Sigmoid colon (tissue), 7 donors: Measurements from ENCODE around the gene ST6GALNAC1. TPM values are rescaled to one million over a fixed set of nuclear protein-coding genes. Genes with fewer than 3 reads are reported as not detected.
A peak's percentile ranks its signal among the peaks of the same experiment; 100 is the strongest.

ENCODE experiments used
- DNase-seq: peaks from one replicate; pipeline ENCODE4 v3.0.0-alpha.2; 2019
- H3K27ac ChIP-seq, 4 donors: fragments of 200-600 bp; sonication (generic); one replicate each; pipeline ENCODE4 v1.5.1; 2016 to 2019; ENCODE audit warnings: mild to moderate bottlenecking in 1 of 4
- H3K27me3 ChIP-seq, 3 donors: fragments of 200-600 bp; sonication (generic); one replicate each; pipeline ENCODE4 v1.5.1; 2019; ENCODE audit warnings: mild to moderate bottlenecking in 1 of 3
- H3K36me3 ChIP-seq, 4 donors: fragments of 200-600 bp; sonication (generic); one replicate each; pipeline ENCODE4 v1.5.1; 2016 to 2019
- H3K4me1 ChIP-seq, 4 donors: fragments of 200-600 bp; sonication (generic); one replicate each; pipeline ENCODE4 v1.5.1; 2017 to 2019
- H3K4me3 ChIP-seq, 4 donors: fragments of 200-600 bp; sonication (generic); one replicate each; pipeline ENCODE4 v1.5.1; 2017 to 2019; ENCODE audit warnings: mild to moderate bottlenecking in 2 of 4, moderate library complexity in 1 of 4
- H3K9me3 ChIP-seq, 4 donors: fragments of 200-600 bp in 3 of 4; sonication (generic) in 3 of 4; one replicate each; pipeline versions ENCODE4 v1.5.1 to v1.6.1; 2013 to 2019
- CTCF ChIP-seq, 4 experiments: fragments of 450-650 bp in 3 of 4; fragments of 200-600 bp in 1 of 4; IDR thresholded peaks; one replicate each; pipeline ENCODE4 v1.5.1; 2016 to 2019; ENCODE audit warnings: antibody characterized with exemption in 4 of 4, mild to moderate bottlenecking in 3 of 4, moderate library complexity in 2 of 4
- EP300 ChIP-seq, 4 donors: sonication (generic); formaldehyde crosslinking; IDR thresholded peaks; one replicate each; pipeline ENCODE4 v1.6.1; 2017; ENCODE audit warnings: antibody characterized with exemption in 4 of 4
- POLR2A ChIP-seq, 2 donors: fragments of 450-650 bp; IDR thresholded peaks; one replicate each; pipeline ENCODE4 v1.6.1; 2016; ENCODE audit warnings: antibody characterized with exemption in 2 of 2, mild to moderate bottlenecking in 2 of 2, moderate library complexity in 2 of 2
- POLR2AphosphoS5 ChIP-seq, 4 donors: sonication (generic); formaldehyde crosslinking; IDR thresholded peaks; one replicate each; pipeline ENCODE4 v1.6.1; 2017; ENCODE audit warnings: antibody characterized with exemption in 4 of 4
- WGBS, 2 donors: extraction: QIAGEN DNeasy Blood & Tissue Kit; methylation state at CpG; one replicate each; pipeline ENCODE4 v1.1.7; 2013; 5-methylcytosine and 5-hydroxymethylcytosine counted together
- intact Hi-C: fragments of 100-400 bp; cut with DNase I; formaldehyde crosslinking; loops from one replicate; pipeline ENCODE4 v1.15.1; 2023
- polyA plus RNA-seq, 3 donors: library from polyadenylated mRNA; stranded (reverse); fragments of 200-250 nt; gene quantifications; one replicate each; pipeline ENCODE4 v1.2.3, GENCODE V29; 2013
- total RNA-seq, 4 donors: library from RNA; depleted of rRNA; stranded (reverse); fragments of >200 nt; gene quantifications; one replicate each; pipeline ENCODE4 v1.1.0, GENCODE V29; 2016
- donor health status: healthy with polysubstance abuse.
- donor health status: Bipolar disorder and iron deficiency.
- donor health status: healthy.

The ST6GALNAC1 gene
- total and polyA plus RNA-seq, 7 donors, result 0.81 to 146 (median 4.6) TPM

GRCh38 chr17:76646712-76647111, 3.2 kb upstream of the ST6GALNAC1 start:
- intact Hi-C loops, result no loop called here
- TF ChIP-seq POLR2A (IDR thresholded peaks at IDR 0.05) (no peak), POLR2AphosphoS5 (IDR thresholded peaks at IDR 0.05) (no peak), EP300 (IDR thresholded peaks at IDR 0.05) (no peak)
- DNase-seq, result no peak
- H3K36me3 ChIP-seq, result no peaks in the 10 kb centered on the region
- 87 to 93% methylated on average over 1 of the region's 1 CpG for WGBS, 2 donors
- H3K9me3 ChIP-seq, result no peaks in the 10 kb centered on the region
- no peak overlapping the region for H3K27ac ChIP-seq
- no peak overlapping the region for H3K4me3 ChIP-seq
- H3K4me1 ChIP-seq, result no peaks in the 10 kb centered on the region
- no peaks in the 10 kb centered on the region for H3K27me3 ChIP-seq

GRCh38 chr17:76645481-76645880, 1.9 kb upstream of the ST6GALNAC1 start:
- H3K36me3 ChIP-seq, result no peaks in the 10 kb centered on the region
- 16 to 72% methylated on average over 5 of the region's 5 CpGs for WGBS, 2 donors
- DNase-seq, result no peak
- no peak overlapping the region for H3K27ac ChIP-seq
- H3K27me3 ChIP-seq, result no peaks in the 10 kb centered on the region
- no peaks in the 10 kb centered on the region for H3K9me3 ChIP-seq
- no peaks in the 10 kb centered on the region for H3K4me1 ChIP-seq
- intact Hi-C loops, result no loop called here
- no peak overlapping the region for H3K4me3 ChIP-seq
- TF ChIP-seq POLR2A (IDR thresholded peaks at IDR 0.05), result no peak
- no peak for TF ChIP-seq EP300 (IDR thresholded peaks at IDR 0.05)
- no peak for TF ChIP-seq POLR2AphosphoS5 (IDR thresholded peaks at IDR 0.05)
- no peak for TF ChIP-seq CTCF (IDR thresholded peaks at IDR 0.05)

- H3K9me3 ChIP-seq, result no peaks in the 10 kb centered on the region
- no peaks in the 10 kb centered on the region for H3K36me3 ChIP-seq
- H3K4me3 ChIP-seq, result no peak overlapping the region
- DNase-seq, result peak; percentile 5
- H3K4me1 ChIP-seq, result no peaks in the 10 kb centered on the region
- H3K27me3 ChIP-seq, result no peaks in the 10 kb centered on the region
- no peak overlapping the region for H3K27ac ChIP-seq
- 18 to 71% methylated on average over 8 of the region's 8 CpGs for WGBS, 2 donors
- intact Hi-C loops, result no loop called here
- TF ChIP-seq POLR2AphosphoS5 (IDR thresholded peaks at IDR 0.05) (no peak), EP300 (IDR thresholded peaks at IDR 0.05) (no peak), POLR2A (IDR thresholded peaks at IDR 0.05) (no peak), CTCF (IDR thresholded peaks at IDR 0.05) (no peak)
Observed at GRCh38 chr17:76644995-76645394, 1.4 kb upstream of the ST6GALNAC1 start.

GRCh38 chr17:76642994-76643393, 563 bp downstream of the ST6GALNAC1 start:
- Histone ChIP-seq H3K36me3 (no peaks in the 10 kb centered on the region), H3K4me1 (no peaks in the 10 kb centered on the region), H3K9me3 (no peaks in the 10 kb centered on the region), H3K27me3 (no peaks in the 10 kb centered on the region), H3K4me3 (peak overlapping the region in 1 of 4 donors; percentile 15), H3K27ac (peak overlapping the region in 1 of 4 donors; percentile 25)
- intact Hi-C loops, result no loop called here
- TF ChIP-seq POLR2A (IDR thresholded peaks at IDR 0.05), result no peak
- no peak for TF ChIP-seq CTCF (IDR thresholded peaks at IDR 0.05)
- no peak for TF ChIP-seq EP300 (IDR thresholded peaks at IDR 0.05)
- no peak for TF ChIP-seq POLR2AphosphoS5 (IDR thresholded peaks at IDR 0.05)
- WGBS, 2 donors, result 16 to 70% methylated on average over 6 of the region's 6 CpGs
- DNase-seq, result no peak

GRCh38 chr17:76642032-76642561, 1.5 kb downstream of the ST6GALNAC1 start:
- intact Hi-C loops, result no loop called here
- H3K27me3 ChIP-seq, result no peaks in the 10 kb centered on the region
- peak overlapping the region in 1 of 4 donors; percentile 15 for H3K4me3 ChIP-seq
- 18 to 74% methylated on average over 5 of the region's 5 CpGs for WGBS, 2 donors
- peak overlapping the region in 1 of 4 donors; percentile 25 for H3K27ac ChIP-seq
- no peaks in the 10 kb centered on the region for H3K4me1 ChIP-seq
- TF ChIP-seq EP300 (IDR thresholded peaks at IDR 0.05) (no peak), CTCF (IDR thresholded peaks at IDR 0.05) (no peak), POLR2AphosphoS5 (IDR thresholded peaks at IDR 0.05) (no peak), POLR2A (IDR thresholded peaks at IDR 0.05) (no peak)
- H3K36me3 ChIP-seq, result no peaks in the 10 kb centered on the region
- DNase-seq, result no peak
- H3K9me3 ChIP-seq, result no peaks in the 10 kb centered on the region
